ENCODE data around the gene ITGAE.

GRCh38 chr17:3697103-3697476, 103.9 kb downstream of the ITGAE start:
- no peak for TF ChIP-seq CTCF (IDR thresholded peaks at IDR 0.05)
- no peak for TF ChIP-seq POLR2A (IDR thresholded peaks at IDR 0.05)
